Rectal smooth muscle tissue (tissue), 1 donor: ENCODE measurements around the gene ZBTB39.

Experiments
- H3K27ac ChIP-seq: one replicate; pipeline ENCODE4 v1.7.0; 2013; ENCODE audit warnings: low read depth, low read length, inconsistent platforms
- H3K27me3 ChIP-seq: one replicate; pipeline ENCODE4 v1.7.0; 2013; ENCODE audit warnings: low read length; ENCODE audit not compliant: control insufficient read depth, insufficient read depth
- H3K36me3 ChIP-seq: one replicate; pipeline ENCODE4 v1.7.0; 2013; ENCODE audit warnings: low read length; ENCODE audit not compliant: control insufficient read depth, insufficient read depth
- H3K4me1 ChIP-seq: one replicate; pipeline ENCODE4 v1.7.0; 2013; ENCODE audit warnings: low read length; ENCODE audit not compliant: control insufficient read depth, insufficient read depth
- H3K4me3 ChIP-seq: one replicate; pipeline ENCODE4 v1.7.0; 2013; ENCODE audit warnings: low read length
- H3K9ac ChIP-seq: one replicate; pipeline ENCODE4 v1.7.0; 2013; ENCODE audit warnings: low read length

The ZBTB39 gene

GRCh38 chr12:57044889-57045288 is 38.5 kb upstream of the ZBTB39 start:
- Histone ChIP-seq H3K27ac (no peak overlapping the region), H3K36me3 (no peaks in the 10 kb centered on the region), H3K4me3 (no peak overlapping the region)

GRCh38 chr12:57044468-57044867 is 38.1 kb upstream of the ZBTB39 start:
- Histone ChIP-seq H3K9ac (no peak overlapping the region), H3K36me3 (no peaks in the 10 kb centered on the region), H3K27ac (no peak overlapping the region), H3K4me3 (no peak overlapping the region), H3K4me1 (no peaks in the 10 kb centered on the region), H3K27me3 (no peaks in the 10 kb centered on the region)

More at GRCh38 chr12:57044889-57045288, 38.5 kb upstream of the ZBTB39 start:
- H3K27me3 ChIP-seq = no peaks in the 10 kb centered on the region
- no peak overlapping the region for H3K9ac ChIP-seq
- H3K4me1 ChIP-seq = no peaks in the 10 kb centered on the region

- no peak overlapping the region for H3K4me3 ChIP-seq
- H3K36me3 ChIP-seq = no peaks in the 10 kb centered on the region
- no peaks in the 10 kb centered on the region for H3K27me3 ChIP-seq
- H3K27ac ChIP-seq = no peak overlapping the region
- no peaks in the 10 kb centered on the region for H3K4me1 ChIP-seq
- H3K9ac ChIP-seq = no peak overlapping the region
These were observed 36.3 kb upstream of the ZBTB39 start for GRCh38 chr12:57042695-57043094.

- H3K9ac ChIP-seq = no peak overlapping the region
- no peak overlapping the region for H3K27ac ChIP-seq
- H3K4me3 ChIP-seq = no peak overlapping the region
- H3K27me3 ChIP-seq = no peaks in the 10 kb centered on the region
- H3K36me3 ChIP-seq = no peaks in the 10 kb centered on the region
- H3K4me1 ChIP-seq = no peaks in the 10 kb centered on the region
These were observed 34.4 kb upstream of the ZBTB39 start for GRCh38 chr12:57040750-57041149.

- Histone ChIP-seq H3K27ac (no peak overlapping the region), H3K36me3 (no peaks in the 10 kb centered on the region), H3K27me3 (no peaks in the 10 kb centered on the region), H3K9ac (no peak overlapping the region), H3K4me3 (no peak overlapping the region), H3K4me1 (no peaks in the 10 kb centered on the region)
These were observed 33.9 kb upstream of the ZBTB39 start for GRCh38 chr12:57040211-57040610.

GRCh38 chr12:57039016-57039798 is 32.9 kb upstream of the ZBTB39 start:
- H3K9ac ChIP-seq = no peak overlapping the region
- no peaks in the 10 kb centered on the region for H3K27me3 ChIP-seq
- H3K36me3 ChIP-seq = no peaks in the 10 kb centered on the region
- no peak overlapping the region for H3K27ac ChIP-seq
- H3K4me1 ChIP-seq = no peaks in the 10 kb centered on the region
- no peak overlapping the region for H3K4me3 ChIP-seq

GRCh38 chr12:57037264-57037663 is 30.9 kb upstream of the ZBTB39 start:
- Histone ChIP-seq H3K4me3 (no peak overlapping the region), H3K27me3 (no peaks in the 10 kb centered on the region), H3K27ac (no peak overlapping the region), H3K36me3 (no peaks in the 10 kb centered on the region), H3K4me1 (no peaks in the 10 kb centered on the region), H3K9ac (no peak overlapping the region)

GRCh38 chr12:57033431-57033830 is 27.1 kb upstream of the ZBTB39 start:
- Histone ChIP-seq H3K36me3 (no peaks in the 10 kb centered on the region), H3K9ac (no peak overlapping the region), H3K27ac (no peak overlapping the region), H3K27me3 (no peaks in the 10 kb centered on the region), H3K4me1 (no peaks in the 10 kb centered on the region), H3K4me3 (no peak overlapping the region)

- no peaks in the 10 kb centered on the region for H3K27me3 ChIP-seq
- H3K4me1 ChIP-seq = peaks cover 8% of the 10 kb centered on the region
- no peaks in the 10 kb centered on the region for H3K36me3 ChIP-seq
- H3K27ac ChIP-seq = no peak overlapping the region
- no peak overlapping the region for H3K4me3 ChIP-seq
- no peak overlapping the region for H3K9ac ChIP-seq
These were observed 25.4 kb upstream of the ZBTB39 start for GRCh38 chr12:57031789-57032188.

GRCh38 chr12:57031138-57031725 is 24.9 kb upstream of the ZBTB39 start:
- Histone ChIP-seq H3K4me3 (no peak overlapping the region), H3K36me3 (no peaks in the 10 kb centered on the region), H3K9ac (no peak overlapping the region), H3K27ac (no peak overlapping the region), H3K27me3 (no peaks in the 10 kb centered on the region), H3K4me1 (peaks cover 13% of the 10 kb centered on the region)

GRCh38 chr12:57029457-57029856 is 23.1 kb upstream of the ZBTB39 start:
- no peaks in the 10 kb centered on the region for H3K27me3 ChIP-seq
- no peak overlapping the region for H3K27ac ChIP-seq
- H3K4me1 ChIP-seq = peaks cover 15% of the 10 kb centered on the region
- no peak overlapping the region for H3K9ac ChIP-seq
- H3K4me3 ChIP-seq = no peak overlapping the region
- no peaks in the 10 kb centered on the region for H3K36me3 ChIP-seq

GRCh38 chr12:57027805-57028153 is 21.4 kb upstream of the ZBTB39 start:
- peaks cover 21% of the 10 kb centered on the region for H3K4me1 ChIP-seq
- H3K9ac ChIP-seq = no peak overlapping the region
- H3K4me3 ChIP-seq = no peak overlapping the region
- no peak overlapping the region for H3K27ac ChIP-seq
- no peaks in the 10 kb centered on the region for H3K27me3 ChIP-seq
- no peaks in the 10 kb centered on the region for H3K36me3 ChIP-seq
